Breast epithelium (tissue), 3 donors: ENCODE results near the gene GAN.

Source experiments
- CTCF ChIP-seq, 3 donors: fragments of 450-650 bp; IDR thresholded peaks; one replicate each; pipeline ENCODE4 v1.5.1; 2016 to 2017; ENCODE audit warnings: antibody characterized with exemption in 3 of 3, mild to moderate bottlenecking in 3 of 3, moderate library complexity in 3 of 3
- POLR2A ChIP-seq: fragments of 450-650 bp; IDR thresholded peaks from one replicate; pipeline ENCODE4 v1.6.1; 2016; ENCODE audit warnings: antibody characterized with exemption, mild to moderate bottlenecking, moderate library complexity
- POLR2AphosphoS5 ChIP-seq, 3 donors: sonication (generic); formaldehyde crosslinking; IDR thresholded peaks; one replicate each; pipeline ENCODE4 v1.6.1; 2017; ENCODE audit warnings: antibody characterized with exemption in 3 of 3

GRCh38 chr16:81280393-81280792 is 34.4 kb upstream of the GAN start:
- TF ChIP-seq POLR2AphosphoS5 (IDR thresholded peaks at IDR 0.05) (no peak), CTCF (IDR thresholded peaks at IDR 0.05) (no peak), POLR2A (no peak)
